DND-41 (cell line): ENCODE data around the gene MMP24OS.

Experiments used
- ATAC-seq: fragments of 200-7000 bp; cut with Tn5 transposase; 3 replicates; pipeline ENCODE4 v1.9.1; 2021; ENCODE audit warnings: low read depth; ENCODE audit not compliant: insufficient read depth
- DNase-seq: peaks from one replicate; pipeline ENCODE4 v3.0.0-alpha.2; 2020
- H2AFZ ChIP-seq: 2 replicates; pipeline ENCODE4 v1.6.0; 2012; ENCODE audit warnings: low read depth, low read length
- H3K27ac ChIP-seq: 2 replicates; pipeline ENCODE4 v1.5.1; 2012; ENCODE audit warnings: low read length, inconsistent platforms
- H3K27me3 ChIP-seq: fragments of 200-600 bp; sonication (generic); 2 replicates; pipeline ENCODE4 v1.6.0; 2012; ENCODE audit warnings: low read length, mild to moderate bottlenecking, inconsistent platforms; ENCODE audit not compliant: insufficient read depth, poor library complexity
- H3K36me3 ChIP-seq: 2 replicates; pipeline ENCODE4 v1.5.1; 2012; ENCODE audit warnings: low read length, inconsistent platforms; ENCODE audit not compliant: insufficient read depth
- H3K4me1 ChIP-seq: 2 replicates; pipeline ENCODE4 v1.5.1; 2012; ENCODE audit warnings: mild to moderate bottlenecking, low read length; ENCODE audit not compliant: insufficient read depth
- H3K4me2 ChIP-seq: 2 replicates; pipeline ENCODE4 v1.6.0; 2012; ENCODE audit warnings: mild to moderate bottlenecking, moderate library complexity, low read length, inconsistent platforms; ENCODE audit not compliant: insufficient read depth
- H3K4me3 ChIP-seq, 2 experiments: fragments of 200-600 bp in 1 of 2; shearing (Covaris generic) in 1 of 2; 2 replicates each; pipeline ENCODE4 v1.5.1; 2012 to 2016; ENCODE audit warnings: inconsistent platforms in 2 of 2, low read length in 2 of 2, mild to moderate bottlenecking in 2 of 2, low read depth in 1 of 2, moderate library complexity in 1 of 2
- H3K79me2 ChIP-seq: 2 replicates; pipeline ENCODE4 v1.6.0; 2012; ENCODE audit warnings: low read length, inconsistent platforms; ENCODE audit not compliant: insufficient read depth
- H3K9ac ChIP-seq: 2 replicates; pipeline ENCODE4 v1.6.0; 2012; ENCODE audit warnings: low read depth, mild to moderate bottlenecking, inconsistent platforms, low read length, moderate library complexity
- H3K9me3 ChIP-seq: 2 replicates; pipeline ENCODE4 v1.5.1; 2012; ENCODE audit warnings: low read length, moderate library complexity, mild to moderate bottlenecking, inconsistent platforms; ENCODE audit not compliant: insufficient read depth, severe bottlenecking
- H4K20me1 ChIP-seq: 2 replicates; pipeline ENCODE4 v1.6.0; 2012; ENCODE audit warnings: low read length; ENCODE audit not compliant: insufficient read depth
- EZH2 ChIP-seq: IDR thresholded peaks from 3 replicates; pipeline ENCODE4 v1.6.1; 2012; ENCODE audit warnings: borderline replicate concordance, low read depth, mild to moderate bottlenecking, moderate library complexity, low read length, inconsistent platforms; ENCODE audit not compliant: severe bottlenecking
- TF ChIP-seq, protein P1 (sequence below): IDR thresholded peaks from 2 replicates; pipeline ENCODE4 v1.5.1; 2012; ENCODE audit warnings: borderline replicate concordance, low read length, moderate library complexity, mild to moderate bottlenecking; ENCODE audit not compliant: poor library complexity, severe bottlenecking; ENCODE audit errors: extremely low read depth

MMP24OS gene

DNA sequence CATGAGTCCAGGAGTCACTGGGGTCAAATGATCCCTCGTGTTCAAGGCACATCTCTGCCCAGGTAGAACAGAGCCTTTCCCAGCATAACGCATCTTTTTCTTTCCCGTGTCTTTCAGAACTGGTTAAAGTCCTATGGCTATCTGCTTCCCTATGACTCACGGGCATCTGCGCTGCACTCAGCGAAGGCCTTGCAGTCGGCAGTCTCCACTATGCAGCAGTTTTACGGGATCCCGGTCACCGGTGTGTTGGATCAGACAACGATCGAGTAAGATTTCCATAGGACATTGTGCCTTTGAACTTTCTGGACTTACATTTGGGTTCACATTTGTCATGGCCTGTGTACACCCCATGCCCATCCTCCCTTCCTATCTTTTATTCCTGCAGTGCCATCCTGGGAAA lies 31.2 kb downstream of the MMP24OS start:
- DNase-seq: no peak
- Histone ChIP-seq H3K79me2 (no peaks in the 10 kb centered on the region), H3K4me1 (0 out of 2 replicates have a peak, but pooled peaks cover under 1% of the 10 kb centered on the region), H3K9ac (no peak overlapping the region), H3K4me2 (no peak overlapping the region), H4K20me1 (no peaks in the 10 kb centered on the region), H3K4me3 (no peak overlapping the region), H3K27me3 (peaks cover 4% of the 10 kb centered on the region), H2AFZ (no peak overlapping the region), H3K27ac (no peak overlapping the region), H3K36me3 (no peaks in the 10 kb centered on the region), H3K9me3 (no peaks in the 10 kb centered on the region)
- ATAC-seq: no peak
- TF ChIP-seq, protein P1, sequence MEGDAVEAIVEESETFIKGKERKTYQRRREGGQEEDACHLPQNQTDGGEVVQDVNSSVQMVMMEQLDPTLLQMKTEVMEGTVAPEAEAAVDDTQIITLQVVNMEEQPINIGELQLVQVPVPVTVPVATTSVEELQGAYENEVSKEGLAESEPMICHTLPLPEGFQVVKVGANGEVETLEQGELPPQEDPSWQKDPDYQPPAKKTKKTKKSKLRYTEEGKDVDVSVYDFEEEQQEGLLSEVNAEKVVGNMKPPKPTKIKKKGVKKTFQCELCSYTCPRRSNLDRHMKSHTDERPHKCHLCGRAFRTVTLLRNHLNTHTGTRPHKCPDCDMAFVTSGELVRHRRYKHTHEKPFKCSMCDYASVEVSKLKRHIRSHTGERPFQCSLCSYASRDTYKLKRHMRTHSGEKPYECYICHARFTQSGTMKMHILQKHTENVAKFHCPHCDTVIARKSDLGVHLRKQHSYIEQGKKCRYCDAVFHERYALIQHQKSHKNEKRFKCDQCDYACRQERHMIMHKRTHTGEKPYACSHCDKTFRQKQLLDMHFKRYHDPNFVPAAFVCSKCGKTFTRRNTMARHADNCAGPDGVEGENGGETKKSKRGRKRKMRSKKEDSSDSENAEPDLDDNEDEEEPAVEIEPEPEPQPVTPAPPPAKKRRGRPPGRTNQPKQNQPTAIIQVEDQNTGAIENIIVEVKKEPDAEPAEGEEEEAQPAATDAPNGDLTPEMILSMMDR: no peak
- no peak for TF ChIP-seq EZH2

GRCh38 chr20:35243986-35244385 lies 33.9 kb downstream of the MMP24OS start:
- Histone ChIP-seq H3K4me3 (no peak overlapping the region), H2AFZ (no peak overlapping the region), H3K79me2 (no peaks in the 10 kb centered on the region), H3K27me3 (peaks cover 8% of the 10 kb centered on the region), H3K9ac (no peak overlapping the region), H3K4me1 (no peaks in the 10 kb centered on the region), H4K20me1 (no peaks in the 10 kb centered on the region), H3K27ac (no peak overlapping the region), H3K4me2 (no peak overlapping the region), H3K9me3 (no peaks in the 10 kb centered on the region), H3K36me3 (no peaks in the 10 kb centered on the region)
- ATAC-seq (no peak), DNase-seq (no peak)
- TF ChIP-seq, protein P1: no peak
- no peak for TF ChIP-seq EZH2

GRCh38 chr20:35243317-35243716 lies 34.6 kb downstream of the MMP24OS start:
- no peak overlapping the region for H3K9ac ChIP-seq
- no peaks in the 10 kb centered on the region for H4K20me1 ChIP-seq
- ATAC-seq: no peak
- TF ChIP-seq EZH2: no peak
- TF ChIP-seq, protein P1: no peak
- no peaks in the 10 kb centered on the region for H3K36me3 ChIP-seq
- no peak overlapping the region for H3K4me2 ChIP-seq
- H3K9me3 ChIP-seq: no peaks in the 10 kb centered on the region
- no peak for DNase-seq
- no peak overlapping the region for H3K4me3 ChIP-seq
- H3K4me1 ChIP-seq: no peaks in the 10 kb centered on the region
- no peaks in the 10 kb centered on the region for H3K79me2 ChIP-seq
- peaks cover 11% of the 10 kb centered on the region for H3K27me3 ChIP-seq
- H2AFZ ChIP-seq: no peak overlapping the region
- no peak overlapping the region for H3K27ac ChIP-seq

GRCh38 chr20:35240811-35241293 lies 37.1 kb downstream of the MMP24OS start:
- Histone ChIP-seq H2AFZ (no peak overlapping the region), H3K4me1 (no peaks in the 10 kb centered on the region), H3K27ac (no peak overlapping the region), H3K9ac (no peak overlapping the region), H3K79me2 (no peaks in the 10 kb centered on the region), H3K4me2 (no peak overlapping the region), H3K9me3 (no peaks in the 10 kb centered on the region), H4K20me1 (no peaks in the 10 kb centered on the region), H3K4me3 (no peak overlapping the region), H3K36me3 (no peaks in the 10 kb centered on the region), H3K27me3 (peaks cover 11% of the 10 kb centered on the region)
- ATAC-seq: no peak
- TF ChIP-seq EZH2: no peak
- TF ChIP-seq, protein P1: no peak
- DNase-seq: no peak
